A673 (cell line): ENCODE data around the gene TEP1. TPM values are rescaled to one million over a fixed set of nuclear protein-coding genes. Genes with fewer than 3 reads are reported as not detected.
"Not testable (repeated sequence)": the region's sequence is repeated elsewhere in the genome, so short reads cannot be mapped to it uniquely, and the experiment has no call there.

Source experiments
- BruUV-seq: library from RNA; stranded (reverse); fragments of 400-500 nt; replicated peaks from 2 replicates; lab custom pipeline; 2021; lab: Mats Ljungman, UMichigan
- CTCF ChIA-PET: fragments of 300-600 bp; sonication (Branson Sonifier 250); formaldehyde crosslinking; loops from one replicate; lab custom pipeline; 2022; ENCODE audit warnings: antibody characterized with exemption; lab: Charles Lee
- POLR2A ChIA-PET: fragments of 300-600 bp; sonication (Branson Sonifier 250); formaldehyde crosslinking; loops from one replicate; lab custom pipeline; 2022; ENCODE audit warnings: antibody characterized with exemption; ENCODE audit not compliant: low non-redundant PET; lab: Charles Lee
- DNase-seq: peaks from one replicate; pipeline ENCODE4 v3.0.0-alpha.2; 2015; ENCODE audit warnings: low spot score
- H3K27ac ChIP-seq: fragments of 200-600 bp; sonication (generic); 2 replicates; pipeline ENCODE4 v1.5.1; 2016; ENCODE audit warnings: mixed run types, low read depth, mild to moderate bottlenecking, mixed read lengths, antibody characterized with exemption, low read length; ENCODE audit not compliant: poor library complexity, severe bottlenecking
- H3K27me3 ChIP-seq: fragments of 200-600 bp; sonication (generic); replicated peaks from 2 replicates; pipeline ENCODE4 v1.6.1; 2017; ENCODE audit warnings: mixed run types, low read depth, mild to moderate bottlenecking, mixed read lengths, antibody characterized with exemption, low read length; ENCODE audit not compliant: insufficient read depth, poor library complexity
- H3K36me3 ChIP-seq: fragments of 200-600 bp; sonication (generic); 2 replicates; pipeline ENCODE4 v1.6.1; 2016; ENCODE audit warnings: mixed run types, mild to moderate bottlenecking, mixed read lengths, antibody characterized with exemption, low read length; ENCODE audit not compliant: insufficient read depth, poor library complexity, severe bottlenecking
- H3K4me1 ChIP-seq: fragments of 200-600 bp; sonication (generic); 2 replicates; pipeline ENCODE4 v1.6.1; 2017; ENCODE audit warnings: mixed run types, mild to moderate bottlenecking, mixed read lengths, antibody characterized with exemption, low read length; ENCODE audit not compliant: insufficient read depth, poor library complexity, severe bottlenecking
- H3K4me3 ChIP-seq: fragments of 200-600 bp; sonication (generic); 2 replicates; pipeline ENCODE4 v1.5.1; 2016; ENCODE audit warnings: low read depth, mixed run types, mild to moderate bottlenecking, mixed read lengths, low read length; ENCODE audit not compliant: poor library complexity, severe bottlenecking
- H3K9me3 ChIP-seq: fragments of 200-600 bp; sonication (generic); 2 replicates; pipeline ENCODE4 v1.6.1; 2016; ENCODE audit warnings: mixed run types, low read depth, mild to moderate bottlenecking, mixed read lengths, antibody characterized with exemption, low read length; ENCODE audit not compliant: poor library complexity, severe bottlenecking
- CTCF ChIP-seq: fragments of 300-800, 200-600 bp; sonication (generic); conservative IDR thresholded peaks from 2 replicates; pipeline ENCODE4 v1.5.1; 2017; ENCODE audit warnings: low read depth, mild to moderate bottlenecking, antibody characterized with exemption, low read length, moderate library complexity, mixed read lengths
- EZH2 ChIP-seq: fragments of 200-600 bp; sonication (generic); IDR thresholded peaks from 2 replicates; pipeline ENCODE4 v1.6.1; 2017; ENCODE audit warnings: borderline replicate concordance, low read depth, mild to moderate bottlenecking, mixed read lengths, antibody characterized with exemption, low read length; ENCODE audit not compliant: poor library complexity, severe bottlenecking
- intact Hi-C: fragments of 100-400 bp; cut with micrococcal nuclease; formaldehyde crosslinking; loops from one replicate; pipeline ENCODE4 v1.10.0; 2022; ENCODE audit not compliant: unreplicated experiment
- total RNA-seq: library from RNA; stranded (reverse); gene quantifications from 2 replicates; pipeline ENCODE4 v1.2.3, GENCODE V29; 2021

The TEP1 gene
- total RNA-seq, 1 experiment from 2014 or later = 12.3 TPM

DNA sequence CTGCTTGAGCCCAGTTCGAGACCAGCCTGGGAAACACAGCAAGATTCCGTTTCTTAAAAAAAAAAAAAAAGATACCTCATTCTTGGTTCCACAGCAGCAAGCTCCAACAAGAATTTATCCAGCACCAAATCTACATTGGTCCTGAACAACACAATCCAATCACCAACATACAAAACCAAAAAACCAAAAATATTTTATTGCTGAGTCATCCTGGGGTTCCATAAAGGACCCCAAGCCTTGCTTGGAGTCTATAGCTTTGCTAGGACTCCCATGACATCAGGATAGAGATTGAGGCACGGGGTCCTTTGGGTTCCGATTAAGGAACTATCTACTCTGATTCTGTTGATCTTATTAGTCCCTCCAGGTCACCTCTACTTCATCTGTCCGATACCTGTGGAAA lies 33.6 kb upstream of the TEP1 start:
- ChIA-PET CTCF (no interaction called here), POLR2A (no interaction called here)
- Histone ChIP-seq H3K27ac (no peak overlapping the region), H3K27me3 (no peaks in the 10 kb centered on the region), H3K9me3 (no peaks in the 10 kb centered on the region), H3K4me1 (no peaks in the 10 kb centered on the region), H3K36me3 (peaks cover 66% of the 10 kb centered on the region), H3K4me3 (no peak overlapping the region)
- BruUV-seq = no TSS peak
- TF ChIP-seq CTCF = no peak
- TF ChIP-seq EZH2 = no peak
- no peak for DNase-seq
- intact Hi-C loops = no loop called here

- H3K27me3 ChIP-seq, H3K27ac ChIP-seq, H3K4me3 ChIP-seq, H3K4me1 ChIP-seq, POLR2A ChIA-PET, DNase-seq, CTCF ChIA-PET, intact Hi-C loops, BruUV-seq, H3K9me3 ChIP-seq: not testable (repeated sequence)
- peaks cover 34% of the 10 kb centered on the region for H3K36me3 ChIP-seq
Observed at GRCh38 chr14:20443650-20444049, 30.3 kb upstream of the TEP1 start.

DNA sequence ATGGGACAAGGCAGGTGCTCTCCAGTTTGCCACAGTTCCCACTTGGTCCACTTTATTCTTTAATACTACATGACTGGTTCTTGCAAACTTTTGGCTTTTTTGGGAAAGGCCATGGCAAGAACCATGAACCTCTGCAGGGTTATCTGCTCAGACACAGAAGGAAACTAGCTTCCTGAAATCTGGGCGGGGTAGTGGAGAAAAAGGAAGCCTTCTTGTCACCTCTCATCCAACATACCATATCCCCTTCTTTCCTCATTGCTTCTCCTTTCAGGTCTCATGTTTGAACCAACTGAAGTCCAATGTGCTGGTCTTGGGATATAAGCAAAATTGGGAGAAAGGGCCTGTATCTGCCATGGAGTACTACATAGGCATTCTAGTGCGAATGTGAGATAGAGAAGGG lies 28.2 kb upstream of the TEP1 start:
- H3K36me3 ChIP-seq = peaks cover 12% of the 10 kb centered on the region
- intact Hi-C loops = no loop called here
- CTCF ChIA-PET = interaction anchor here (0.5 kb wide), 1 partner anchor 20 kb away, joined by 3 read pairs; no protein-coding TSS in a partner anchor
- H3K27ac ChIP-seq = no peak overlapping the region
- POLR2A ChIA-PET = no interaction called here
- no TSS peak for BruUV-seq
- H3K27me3 ChIP-seq = no peaks in the 10 kb centered on the region
- H3K4me1 ChIP-seq = peaks cover 3% of the 10 kb centered on the region
- no peak for DNase-seq
- no peak for TF ChIP-seq CTCF
- TF ChIP-seq EZH2 = no peak
- no peak overlapping the region for H3K4me3 ChIP-seq
- H3K9me3 ChIP-seq = no peaks in the 10 kb centered on the region

DNA sequence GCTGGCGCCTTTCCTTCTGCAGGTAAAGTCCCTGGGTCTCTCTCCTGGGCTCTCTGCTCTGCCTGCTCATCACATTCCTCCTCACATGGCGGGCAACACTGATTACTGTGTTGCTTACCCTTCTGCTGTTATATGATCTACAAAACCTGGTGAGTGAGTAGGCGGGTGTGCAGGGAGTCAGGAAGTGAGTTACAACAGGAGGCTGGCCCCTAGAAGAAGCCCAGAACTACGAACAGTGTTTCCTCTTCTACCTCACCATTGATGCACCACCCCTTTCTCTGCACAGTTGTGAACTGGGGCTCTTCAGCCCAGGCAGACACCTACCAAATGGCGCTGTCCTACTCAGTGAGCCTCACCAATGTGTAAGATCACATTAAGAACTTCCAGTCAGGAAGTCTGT lies 27.6 kb upstream of the TEP1 start:
- CTCF ChIA-PET = no interaction called here
- H3K4me3 ChIP-seq = no peak overlapping the region

More for the DNA sequence above, 27.6 kb upstream of the TEP1 start:
- intact Hi-C loops = no loop called here
- peaks cover 3% of the 10 kb centered on the region for H3K4me1 ChIP-seq
- TF ChIP-seq EZH2 (no peak), CTCF (no peak)
- POLR2A ChIA-PET = no interaction called here
- H3K27ac ChIP-seq = no peak overlapping the region
- DNase-seq = peak; percentile 44
- no TSS peak for BruUV-seq
- peaks cover 7% of the 10 kb centered on the region for H3K36me3 ChIP-seq
- H3K9me3 ChIP-seq = no peaks in the 10 kb centered on the region
- H3K27me3 ChIP-seq = no peaks in the 10 kb centered on the region
